ENCODE results near the gene POLDIP3.

- TF ChIP-seq CTCF (IDR thresholded peaks at IDR 0.05) (no peak), POLR2A (IDR thresholded peaks at IDR 0.05) (no peak)
These were observed 48.7 kb downstream of the POLDIP3 start for GRCh38 chr22:42565956-42566355.
